K562 (cell line): ENCODE data around the gene PTPN1. TPM values are rescaled to one million over a fixed set of nuclear protein-coding genes. Genes with fewer than 3 reads are reported as not detected.
A peak's percentile ranks its signal among the peaks of the same experiment; 100 is the strongest.

Source experiments
- ATAC-seq: fragments of 200-7000 bp; cut with Tn5 transposase; 3 replicates; pipeline ENCODE4 v1.9.1; 2020; ENCODE audit warnings: moderate library complexity
- BruUV-seq: library from RNA; stranded (reverse); fragments of 400-500 nt; replicated peaks from 2 replicates; lab custom pipeline; 2021; lab: Mats Ljungman, UMichigan
- CTCF ChIA-PET: fragments of 300-600 bp; formaldehyde crosslinking; extraction: SDS; loops from one replicate; lab custom pipeline; 2021; ENCODE audit warnings: low intra/inter-chr PET ratio; lab: Yijun Ruan, JAX
- POLR2A ChIA-PET: fragments of 300-600, 350-650 bp; sonication (Branson Sonifier 250); formaldehyde crosslinking; extraction: SDS; loops from one replicate; lab custom pipeline; 2021; ENCODE audit warnings: antibody characterized with exemption, inconsistent platforms; lab: Yijun Ruan, JAX
- DNase-seq, 4 experiments: peaks; one replicate each; pipeline versions ENCODE4 v3.0.0 to v3.0.0-alpha.2; 2011 to 2018; ENCODE audit warnings: low spot score in 3 of 4, mixed read lengths in 3 of 4; ENCODE audit errors: extremely low read depth in 1 of 4
- FAIRE-seq: peaks from 2 replicates; lab custom pipeline; 2011; peaks lifted over from hg19 to GRCh38; lab: Jason Lieb, UNC
- H2AFZ ChIP-seq: 2 replicates; pipeline ENCODE4 v1.6.0; 2011; ENCODE audit warnings: low read depth, low read length, control low read depth, inconsistent platforms
- H3K27ac ChIP-seq: fragments of 200-600 bp; 3 replicates; pipeline ENCODE4 v1.8.0; 2011; ENCODE audit warnings: low read depth, mild to moderate bottlenecking, control low read depth, inconsistent platforms, low read length, moderate library complexity, mixed read lengths; ENCODE audit errors: extremely low read depth
- H3K27me3 ChIP-seq, 2 experiments: fragments of 300-600 bp in 1 of 2; 2 replicates in 1 of 2; 3 replicates in 1 of 2; pipeline versions ENCODE4 v1.6.0 to v1.8.0; 2011; ENCODE audit warnings: inconsistent platforms in 2 of 2, low read length in 2 of 2, mild to moderate bottlenecking in 1 of 2, mixed read lengths in 1 of 2, moderate library complexity in 1 of 2; ENCODE audit not compliant: control insufficient read depth in 2 of 2, insufficient read depth in 2 of 2
- H3K36me3 ChIP-seq: fragments of 300-600 bp; 3 replicates; pipeline ENCODE4 v1.8.0; 2011; ENCODE audit warnings: mild to moderate bottlenecking, low read length, inconsistent platforms; ENCODE audit not compliant: control insufficient read depth, insufficient read depth
- H3K4me1 ChIP-seq, 2 experiments: fragments of 200-600 bp in 1 of 2; replicated peaks in 1 of 2; 2 replicates in 1 of 2; 3 replicates in 1 of 2; pipeline versions ENCODE4 v1.5.1 to v1.8.0; 2011; ENCODE audit warnings: inconsistent platforms in 2 of 2, low read length in 2 of 2, mild to moderate bottlenecking in 1 of 2, mixed read lengths in 1 of 2, moderate library complexity in 1 of 2; ENCODE audit not compliant: control insufficient read depth in 2 of 2, insufficient read depth in 2 of 2
- H3K4me2 ChIP-seq: 2 replicates; pipeline ENCODE4 v1.6.1; 2011; ENCODE audit warnings: low read length, control low read depth, inconsistent platforms, mixed read lengths; ENCODE audit not compliant: insufficient read depth
- H3K4me3 ChIP-seq: fragments of 200-600 bp; sonication (generic), shearing (Covaris generic); 2 replicates; pipeline ENCODE4 v1.5.1; 2016; ENCODE audit warnings: control low read depth, inconsistent platforms
- H3K79me2 ChIP-seq: fragments of 200-600 bp; 3 replicates; pipeline ENCODE4 v1.8.0; 2011; ENCODE audit warnings: low read length, inconsistent platforms; ENCODE audit not compliant: control insufficient read depth, insufficient read depth
- H3K9ac ChIP-seq, 2 experiments: 2 replicates each; pipeline versions ENCODE4 v1.6.0 to v1.6.1; 2011; ENCODE audit warnings: low read depth in 2 of 2, low read length in 2 of 2, control low read depth in 1 of 2, inconsistent platforms in 1 of 2, mild to moderate bottlenecking in 1 of 2, mixed read lengths in 1 of 2; ENCODE audit not compliant: insufficient read depth in 1 of 2
- H3K9me1 ChIP-seq: one replicate; pipeline ENCODE4 v1.6.0; 2011; ENCODE audit warnings: inconsistent platforms, mild to moderate bottlenecking, low read length, moderate library complexity; ENCODE audit not compliant: control insufficient read depth, insufficient read depth
- H3K9me3 ChIP-seq: replicated peaks from 2 replicates; pipeline ENCODE4 v1.5.1; 2011; ENCODE audit warnings: low read depth, low read length, inconsistent platforms; ENCODE audit not compliant: control insufficient read depth, insufficient read depth
- H4K20me1 ChIP-seq: replicated peaks from 2 replicates; pipeline ENCODE4 v1.6.1; 2011; ENCODE audit warnings: low read length, inconsistent platforms, mixed read lengths; ENCODE audit not compliant: control insufficient read depth, insufficient read depth
- GABPB2 ChIP-seq: fragments of 250-450 bp; sonication (Bioruptor Pico); conservative IDR thresholded peaks from 2 replicates; pipeline ENCODE4 v1.5.1; 2021; ENCODE audit warnings: mild to moderate bottlenecking
- HNRNPK ChIP-seq: fragments of 200-400 bp; formaldehyde crosslinking; IDR thresholded peaks from one replicate; pipeline ENCODE4 v1.6.1; 2018; ENCODE audit warnings: mild to moderate bottlenecking, low read depth, low read length; ENCODE audit not compliant: poor library complexity, severe bottlenecking
- HOXB6 ChIP-seq: fragments of 250-450 bp; sonication (Bioruptor Pico); IDR thresholded peaks from 2 replicates; pipeline ENCODE4 v1.5.1; 2022; ENCODE audit warnings: mild to moderate bottlenecking, borderline replicate concordance
- MTF1 ChIP-seq: fragments of 250-450 bp; sonication (Bioruptor Pico); IDR thresholded peaks from 2 replicates; pipeline ENCODE4 v1.9.0; 2021; ENCODE audit warnings: moderate library complexity, mild to moderate bottlenecking, inconsistent platforms, borderline replicate concordance
- NFIX ChIP-seq: fragments of 250-450 bp; sonication (Bioruptor Pico); IDR thresholded peaks from 2 replicates; pipeline ENCODE4 v1.4.0; 2020; ENCODE audit warnings: low read depth, mild to moderate bottlenecking, moderate library complexity
- RCOR1 ChIP-seq, 2 experiments: IDR thresholded peaks; 2 replicates each; pipeline ENCODE4 v1.6.1; 2012; ENCODE audit warnings: low read depth in 2 of 2, low read length in 2 of 2, borderline replicate concordance in 1 of 2, improper control_type of control experiment in 1 of 2
- ZNF140 ChIP-seq: fragments of 250-450 bp; sonication (Bioruptor Pico); IDR thresholded peaks from 2 replicates; pipeline ENCODE4 v1.8.0; 2021; ENCODE audit warnings: moderate library complexity, mild to moderate bottlenecking, inconsistent platforms
- ZNF408 ChIP-seq: fragments of 250-450 bp; sonication (Bioruptor Pico); IDR thresholded peaks from 2 replicates; pipeline ENCODE4 v1.4.0; 2020; ENCODE audit warnings: low read depth, mild to moderate bottlenecking, moderate library complexity
- ZNF707 ChIP-seq: fragments of 250-450 bp; sonication (Bioruptor Pico); conservative IDR thresholded peaks from 2 replicates; pipeline ENCODE4 v1.8.0; 2022; ENCODE audit warnings: inconsistent platforms, mild to moderate bottlenecking, moderate library complexity
- WGBS: fragments of 100-300 bp; shearing (Covaris generic); methylation state at CpG from one replicate; pipeline ENCODE4 v1.1.6; 2016; ENCODE audit warnings: low coverage, mixed read lengths; ENCODE audit not compliant: insufficient coverage; ENCODE audit errors: missing lambda C conversion rate; 5-methylcytosine and 5-hydroxymethylcytosine counted together
- in situ Hi-C: fragments of 300-500 bp; cut with MboI; formaldehyde crosslinking; loops from 4 replicates; pipeline ENCODE4 v1.15.0; 2018; ENCODE audit warnings: inconsistent platforms, mixed read lengths
- intact Hi-C: fragments of 100-400 bp; cut with micrococcal nuclease; formaldehyde crosslinking; loops from 2 replicates; pipeline ENCODE4 v1.14.2; 2022
- polyA plus RNA-seq, 8 experiments: library from polyadenylated mRNA; depleted of rRNA in 4 of 8; stranded (reverse) in 5 of 8; unstranded in 3 of 8; fragments of >200 nt; fragmentation: Nextera tagmentation in 2 of 8; fragmentation: Illumina TruSeq in 1 of 8; extraction: Ambion mirVana in 2 of 8; extraction: Trizol in 1 of 8; gene quantifications; 2 replicates each; pipeline versions ENCODE4 v1.2.1 to v1.2.3, GENCODE V29; 2011 to 2014; ENCODE audit warnings: inconsistent platforms in 1 of 8, missing spikeins in 1 of 8
- total RNA-seq, 7 experiments: library from RNA; depleted of rRNA in 6 of 7; stranded (reverse); fragments of >200 nt in 6 of 7; fragmentation: Illumina TruSeq in 2 of 7; extraction: Trizol in 2 of 7; gene quantifications; 2 replicates each; pipeline versions ENCODE4 v1.2.1 to v1.2.3, GENCODE V29; 2011 to 2021; ENCODE audit warnings: low replicate concordance in 1 of 7
- TF ChIP-seq, protein P1 (sequence below), 3 experiments: fragments of 200-800 bp in 1 of 3; fragments of 250-450 bp in 1 of 3; fragments of 450-650 bp in 1 of 3; sonication (Bioruptor Pico) in 1 of 3; sonication (Bioruptor generic) in 1 of 3; formaldehyde crosslinking in 1 of 3; IDR thresholded peaks; 2 replicates each; pipeline versions ENCODE4 v1.6.1 to v1.8.0; 2016 to 2022; ENCODE audit warnings: mild to moderate bottlenecking in 2 of 3, missing genetic modification characterization in 2 of 3, missing compliant biosample characterization in 1 of 3, moderate library complexity in 1 of 3
- TF ChIP-seq, protein P2 (sequence below): fragments of 250-450 bp; sonication (Bioruptor Pico); IDR thresholded peaks from 2 replicates; pipeline ENCODE4 v1.8.0; 2022; ENCODE audit warnings: inconsistent platforms, mild to moderate bottlenecking, moderate library complexity, borderline replicate concordance

Gene PTPN1
- total and polyA plus RNA-seq, 9 of the 15 experiments (the other 6 are each of a cell fraction or from before 2014, with no cell fraction given): 11.0 to 85.3 (median 54.0) TPM

DNA sequence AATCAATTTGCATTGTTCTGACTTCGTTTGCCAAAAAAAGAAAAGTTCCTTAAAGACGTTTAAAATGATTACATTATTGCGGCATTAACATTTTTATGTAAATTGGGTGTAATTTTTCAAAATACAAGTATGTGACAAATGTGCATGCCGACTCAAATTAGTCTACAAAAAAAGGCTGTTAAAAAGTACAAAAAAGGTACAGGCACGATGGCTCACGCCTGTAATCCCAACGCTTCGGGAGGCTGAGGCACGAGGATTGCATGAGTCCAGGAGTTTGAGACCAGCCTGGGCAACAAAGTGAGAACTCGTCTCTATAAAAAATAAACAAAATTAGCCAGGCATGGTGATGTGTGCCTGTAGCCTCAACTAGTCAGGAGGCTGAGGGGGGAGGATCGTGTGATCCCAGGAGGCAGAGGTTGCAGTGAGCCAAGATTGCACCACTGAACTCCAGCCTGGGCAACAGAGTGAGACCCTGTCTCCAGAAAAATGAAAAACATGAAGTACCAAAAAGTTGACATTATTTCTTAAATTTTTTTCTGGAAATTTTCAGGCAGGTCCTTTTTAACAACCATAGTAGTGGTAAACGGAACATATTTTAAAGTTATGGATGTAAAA is 90.2 kb downstream of the PTPN1 start:
- intact Hi-C loops: no loop called here
- Histone ChIP-seq H3K9me1 (no peaks in the 10 kb centered on the region), H2AFZ (no peak overlapping the region), H3K4me1 (peaks cover 0 to 26% of the 10 kb centered on the region in 2 experiments; a peak in 2 of 5 replicates), H3K9ac (no peak overlapping the region), H3K36me3 (peaks cover 60% of the 10 kb centered on the region), H3K9me3 (no peaks in the 10 kb centered on the region), H3K79me2 (no peaks in the 10 kb centered on the region), H3K4me3 (no peak overlapping the region), H3K4me2 (no peak overlapping the region), H3K27ac (no peak overlapping the region), H3K27me3 (no peaks in the 10 kb centered on the region), H4K20me1 (no peaks in the 10 kb centered on the region)
- ChIA-PET POLR2A (interaction anchor here (1.0 kb wide), 1 partner anchor 14 kb away, joined by 3 read pairs; no protein-coding TSS in a partner anchor), CTCF (no interaction called here)
- in situ Hi-C loops: no loop called here
- ATAC-seq (no peak), FAIRE-seq (peak; percentile 40), DNase-seq (no peak)
- TF ChIP-seq GABPB2 (CRISPR knock-in tag) (0 out of 2 replicates have a peak, but pooled peaks have one; percentile 44), ZNF408 (peak; percentile 86; the same call in 1 of the 2 replicates), RCOR1 (IDR thresholded peaks at IDR 0.05; ENCODE audit: borderline replicate concordance in 1 of 2, low read depth in 2 of 2, low read length in 2 of 2) (no peak), ZNF140 (CRISPR knock-in tag) (peak; percentile 89; the same call in 1 of the 2 replicates), HOXB6 (CRISPR knock-in tag) (0 out of 2 replicates have a peak, but pooled peaks have one; percentile 55), NFIX (CRISPR knock-in tag) (peak; percentile 49; the same call in 1 of the 2 replicates), ZNF707 (CRISPR knock-in tag) (peak; percentile 65; the same call in 1 of the 2 replicates), MTF1 (CRISPR knock-in tag) (peak; percentile 83; the same call in 1 of the 2 replicates), HNRNPK (no peak)
- TF ChIP-seq, protein P1, sequence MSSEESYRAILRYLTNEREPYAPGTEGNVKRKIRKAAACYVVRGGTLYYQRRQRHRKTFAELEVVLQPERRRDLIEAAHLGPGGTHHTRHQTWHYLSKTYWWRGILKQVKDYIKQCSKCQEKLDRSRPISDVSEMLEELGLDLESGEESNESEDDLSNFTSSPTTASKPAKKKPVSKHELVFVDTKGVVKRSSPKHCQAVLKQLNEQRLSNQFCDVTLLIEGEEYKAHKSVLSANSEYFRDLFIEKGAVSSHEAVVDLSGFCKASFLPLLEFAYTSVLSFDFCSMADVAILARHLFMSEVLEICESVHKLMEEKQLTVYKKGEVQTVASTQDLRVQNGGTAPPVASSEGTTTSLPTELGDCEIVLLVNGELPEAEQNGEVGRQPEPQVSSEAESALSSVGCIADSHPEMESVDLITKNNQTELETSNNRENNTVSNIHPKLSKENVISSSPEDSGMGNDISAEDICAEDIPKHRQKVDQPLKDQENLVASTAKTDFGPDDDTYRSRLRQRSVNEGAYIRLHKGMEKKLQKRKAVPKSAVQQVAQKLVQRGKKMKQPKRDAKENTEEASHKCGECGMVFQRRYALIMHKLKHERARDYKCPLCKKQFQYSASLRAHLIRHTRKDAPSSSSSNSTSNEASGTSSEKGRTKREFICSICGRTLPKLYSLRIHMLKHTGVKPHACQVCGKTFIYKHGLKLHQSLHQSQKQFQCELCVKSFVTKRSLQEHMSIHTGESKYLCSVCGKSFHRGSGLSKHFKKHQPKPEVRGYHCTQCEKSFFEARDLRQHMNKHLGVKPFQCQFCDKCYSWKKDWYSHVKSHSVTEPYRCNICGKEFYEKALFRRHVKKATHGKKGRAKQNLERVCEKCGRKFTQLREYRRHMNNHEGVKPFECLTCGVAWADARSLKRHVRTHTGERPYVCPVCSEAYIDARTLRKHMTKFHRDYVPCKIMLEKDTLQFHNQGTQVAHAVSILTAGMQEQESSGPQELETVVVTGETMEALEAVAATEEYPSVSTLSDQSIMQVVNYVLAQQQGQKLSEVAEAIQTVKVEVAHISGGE (CRISPR knock-in tag; IDR thresholded peaks at IDR 0.05): peak in 1 of 3 experiments; percentile 65; a peak in 1 of 6 replicates
- TF ChIP-seq, protein P2, sequence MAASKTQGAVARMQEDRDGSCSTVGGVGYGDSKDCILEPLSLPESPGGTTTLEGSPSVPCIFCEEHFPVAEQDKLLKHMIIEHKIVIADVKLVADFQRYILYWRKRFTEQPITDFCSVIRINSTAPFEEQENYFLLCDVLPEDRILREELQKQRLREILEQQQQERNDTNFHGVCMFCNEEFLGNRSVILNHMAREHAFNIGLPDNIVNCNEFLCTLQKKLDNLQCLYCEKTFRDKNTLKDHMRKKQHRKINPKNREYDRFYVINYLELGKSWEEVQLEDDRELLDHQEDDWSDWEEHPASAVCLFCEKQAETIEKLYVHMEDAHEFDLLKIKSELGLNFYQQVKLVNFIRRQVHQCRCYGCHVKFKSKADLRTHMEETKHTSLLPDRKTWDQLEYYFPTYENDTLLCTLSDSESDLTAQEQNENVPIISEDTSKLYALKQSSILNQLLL (CRISPR knock-in tag): peak; percentile 97
- 83% methylated on average over 12 of the region's 12 CpGs for WGBS
- BruUV-seq: TSS peak; percentile 17
